Mucosa of gallbladder (tissue), 1 donor: Measurements from ENCODE around the gene CCR7. TPM values are rescaled to one million over a fixed set of nuclear protein-coding genes. Genes with fewer than 3 reads are reported as not detected.

Experiments
- DNase-seq: peaks from one replicate; pipeline ENCODE4 v3.0.0-alpha.2; 2020; ENCODE audit warnings: low spot score
- total RNA-seq: library from RNA; stranded (reverse); gene quantifications from one replicate; pipeline ENCODE4 v1.2.1, GENCODE V29; 2021
- donor health status: DM: no; HTN: no; CAD: no.

The CCR7 gene
- total RNA-seq, 1 donor from 2014 or later, result 1.3 TPM

GRCh38 chr17:40535924-40536294, 29.4 kb downstream of the CCR7 start:
- DNase-seq, result no peak

GRCh38 chr17:40535438-40535837, 29.8 kb downstream of the CCR7 start:
- DNase-seq, result no peak

- DNase-seq, result no peak
These were observed 30.7 kb downstream of the CCR7 start for GRCh38 chr17:40534371-40535189.

- no peak for DNase-seq
These were observed 31.4 kb downstream of the CCR7 start for GRCh38 chr17:40533896-40534295.

GRCh38 chr17:40532520-40533253, 32.6 kb downstream of the CCR7 start:
- no peak for DNase-seq

- DNase-seq, result no peak
These were observed 34.0 kb downstream of the CCR7 start for GRCh38 chr17:40531051-40531991.

- DNase-seq, result no peak
These were observed 34.7 kb downstream of the CCR7 start for GRCh38 chr17:40530531-40530994.

- no peak for DNase-seq
These were observed 35.3 kb downstream of the CCR7 start for GRCh38 chr17:40529991-40530390.

- no peak for DNase-seq
These were observed 36.4 kb downstream of the CCR7 start for GRCh38 chr17:40528692-40529417.

GRCh38 chr17:40526668-40527067, 38.6 kb downstream of the CCR7 start:
- DNase-seq, result no peak

- DNase-seq, result no peak
These were observed 40.0 kb downstream of the CCR7 start for GRCh38 chr17:40525294-40525693.

GRCh38 chr17:40524243-40524965, 40.9 kb downstream of the CCR7 start:
- DNase-seq, result no peak

- no peak for DNase-seq
These were observed 42.3 kb downstream of the CCR7 start for GRCh38 chr17:40522961-40523310.

GRCh38 chr17:40522250-40522960, 42.9 kb downstream of the CCR7 start:
- DNase-seq, result no peak

- DNase-seq, result no peak
These were observed 44.2 kb downstream of the CCR7 start for GRCh38 chr17:40520991-40521453.

GRCh38 chr17:40519089-40519775, 46.0 kb downstream of the CCR7 start:
- no peak for DNase-seq

- no peak for DNase-seq
These were observed 46.7 kb downstream of the CCR7 start for GRCh38 chr17:40518401-40519088.

GRCh38 chr17:40517981-40518380, 47.3 kb downstream of the CCR7 start:
- DNase-seq, result no peak

GRCh38 chr17:40517286-40517662, 48.0 kb downstream of the CCR7 start:
- DNase-seq, result no peak
